GM19324 (cell line): ENCODE measurements around the gene QRICH2.
"Not testable (repeated sequence)": the region's sequence is repeated elsewhere in the genome, so short reads cannot be mapped to it uniquely, and the experiment has no call there.

Source experiments
- ATAC-seq: cut with Tn5 transposase; IDR thresholded peaks from one replicate; pipeline ENCODE4 v1.9.1; 2021; ENCODE audit warnings: mild to moderate bottlenecking, moderate library complexity; ENCODE audit not compliant: unreplicated experiment, low FRiP score

The QRICH2 gene, protein sequence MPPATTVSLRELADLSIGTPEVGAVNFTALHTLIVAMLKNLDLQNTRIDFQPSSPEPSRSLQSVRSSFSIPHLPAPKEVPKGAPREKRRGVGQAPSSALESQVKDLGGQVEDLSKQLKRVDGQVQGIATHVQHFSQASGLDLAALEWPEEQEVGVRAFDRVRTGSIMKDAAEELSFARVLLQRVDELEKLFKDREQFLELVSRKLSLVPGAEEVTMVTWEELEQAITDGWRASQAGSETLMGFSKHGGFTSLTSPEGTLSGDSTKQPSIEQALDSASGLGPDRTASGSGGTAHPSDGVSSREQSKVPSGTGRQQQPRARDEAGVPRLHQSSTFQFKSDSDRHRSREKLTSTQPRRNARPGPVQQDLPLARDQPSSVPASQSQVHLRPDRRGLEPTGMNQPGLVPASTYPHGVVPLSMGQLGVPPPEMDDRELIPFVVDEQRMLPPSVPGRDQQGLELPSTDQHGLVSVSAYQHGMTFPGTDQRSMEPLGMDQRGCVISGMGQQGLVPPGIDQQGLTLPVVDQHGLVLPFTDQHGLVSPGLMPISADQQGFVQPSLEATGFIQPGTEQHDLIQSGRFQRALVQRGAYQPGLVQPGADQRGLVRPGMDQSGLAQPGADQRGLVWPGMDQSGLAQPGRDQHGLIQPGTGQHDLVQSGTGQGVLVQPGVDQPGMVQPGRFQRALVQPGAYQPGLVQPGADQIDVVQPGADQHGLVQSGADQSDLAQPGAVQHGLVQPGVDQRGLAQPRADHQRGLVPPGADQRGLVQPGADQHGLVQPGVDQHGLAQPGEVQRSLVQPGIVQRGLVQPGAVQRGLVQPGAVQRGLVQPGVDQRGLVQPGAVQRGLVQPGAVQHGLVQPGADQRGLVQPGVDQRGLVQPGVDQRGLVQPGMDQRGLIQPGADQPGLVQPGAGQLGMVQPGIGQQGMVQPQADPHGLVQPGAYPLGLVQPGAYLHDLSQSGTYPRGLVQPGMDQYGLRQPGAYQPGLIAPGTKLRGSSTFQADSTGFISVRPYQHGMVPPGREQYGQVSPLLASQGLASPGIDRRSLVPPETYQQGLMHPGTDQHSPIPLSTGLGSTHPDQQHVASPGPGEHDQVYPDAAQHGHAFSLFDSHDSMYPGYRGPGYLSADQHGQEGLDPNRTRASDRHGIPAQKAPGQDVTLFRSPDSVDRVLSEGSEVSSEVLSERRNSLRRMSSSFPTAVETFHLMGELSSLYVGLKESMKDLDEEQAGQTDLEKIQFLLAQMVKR (N-terminal part only)

DNA sequence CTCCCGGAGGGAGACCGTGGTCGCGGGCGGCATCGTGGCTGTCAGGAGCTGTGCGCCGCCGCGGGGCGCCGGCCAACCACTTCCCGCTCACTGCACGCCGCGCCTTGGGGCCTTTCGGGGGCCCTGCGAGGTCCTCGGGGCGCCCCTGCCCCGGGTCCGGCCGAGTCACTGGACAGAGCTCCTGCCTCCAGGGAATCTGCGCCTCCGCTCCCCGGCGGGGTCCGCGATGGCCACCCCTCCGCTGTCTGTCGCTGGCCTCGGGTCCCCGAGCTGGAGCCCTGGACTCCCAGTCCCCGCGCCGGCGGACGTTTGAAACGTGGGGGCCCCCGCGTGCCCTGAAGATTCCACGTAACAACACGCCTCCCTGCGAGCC, at the start of gene QRICH2:
Gene QRICH2 (minus strand): TSS at position 311 of the 373 bp plus-strand sequence. CDS start 278 bp downstream, at position 33.
- ATAC-seq = no peak

DNA sequence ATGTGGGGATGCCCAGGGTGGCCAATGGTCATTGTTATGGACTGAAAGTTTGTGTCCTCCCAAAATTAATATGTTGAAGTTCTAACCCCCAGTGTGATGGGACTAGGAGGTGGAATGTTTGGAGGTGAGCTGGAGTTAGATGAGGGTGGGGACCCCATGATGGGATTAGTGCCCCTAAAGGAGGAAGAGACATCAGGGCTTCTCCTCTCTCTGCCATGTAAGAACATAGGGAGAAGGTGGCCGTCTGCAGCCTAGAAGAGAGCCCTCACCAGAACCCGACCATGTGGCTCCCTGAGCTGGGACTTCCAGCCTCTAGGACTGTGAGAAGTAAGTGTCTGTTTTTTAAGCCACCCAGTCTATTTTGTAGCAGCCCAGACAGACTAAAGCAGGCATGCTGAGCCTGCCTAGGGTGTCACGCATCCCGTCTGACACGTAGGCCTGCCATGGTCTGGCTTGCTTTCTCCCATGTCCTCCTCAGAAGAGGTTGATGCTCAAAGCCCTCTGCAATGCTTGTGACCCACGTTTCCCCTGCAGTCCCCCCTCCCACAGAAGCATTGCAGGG, 49.6 kb upstream of the QRICH2 start:
- no peak for ATAC-seq

DNA sequence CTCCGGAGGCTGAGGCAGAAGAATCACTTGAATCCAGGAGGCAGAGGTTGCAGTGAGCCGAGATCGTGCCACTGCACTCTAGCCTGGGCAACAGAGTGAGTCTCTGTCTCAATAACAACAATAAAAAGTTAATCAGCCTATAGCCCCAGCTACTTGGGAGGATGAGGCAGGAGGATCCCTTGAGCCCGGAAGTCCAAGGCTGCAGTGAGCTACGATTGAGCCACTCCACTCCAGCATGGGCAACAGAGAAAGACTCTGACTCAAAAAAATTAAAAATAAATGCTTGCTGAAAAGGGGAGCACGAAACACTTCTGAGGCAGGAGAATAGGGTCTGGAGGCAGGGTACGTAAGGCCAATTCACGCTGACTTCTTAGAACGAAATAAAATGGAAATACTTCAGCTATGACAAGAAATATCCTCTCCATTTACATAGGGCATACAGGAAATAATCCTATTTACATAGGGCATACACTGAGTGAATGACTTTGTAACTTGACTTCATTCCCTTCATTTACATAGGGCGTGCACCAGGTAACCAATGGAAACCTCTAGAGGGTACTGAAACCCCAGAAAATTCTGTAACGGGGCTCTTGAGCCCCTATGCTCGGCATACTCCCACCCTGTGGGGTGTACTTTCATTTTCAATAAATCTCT, 48.9 kb upstream of the QRICH2 start:
- ATAC-seq = no peak

DNA sequence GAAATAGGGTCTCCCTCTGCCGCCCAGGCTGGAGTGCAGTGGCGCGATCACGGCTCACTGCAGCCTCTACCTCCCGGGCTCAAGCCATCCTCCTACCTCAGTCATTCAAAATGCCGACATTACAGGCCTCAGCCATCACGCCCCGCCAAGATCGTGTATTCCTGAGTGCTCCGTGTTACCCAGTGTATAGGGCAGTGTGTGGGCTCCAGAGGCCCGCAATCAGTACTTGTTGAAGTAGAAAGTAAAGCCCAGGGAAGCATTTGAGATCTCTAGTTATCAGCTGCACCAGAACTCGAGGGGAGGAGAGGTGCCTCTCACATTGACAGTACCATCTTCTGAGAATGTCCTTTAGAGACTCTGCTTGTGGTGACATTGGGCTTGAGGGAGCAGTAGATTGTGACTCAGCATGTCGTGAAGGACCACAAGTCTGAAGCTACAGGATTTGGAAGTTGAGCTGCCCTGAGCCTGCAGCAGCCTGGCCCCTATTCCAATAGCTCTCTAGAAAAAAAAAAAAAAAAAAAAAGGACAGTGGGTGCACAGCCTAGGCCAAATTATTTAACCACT, 46.8 kb upstream of the QRICH2 start:
- no peak for ATAC-seq

DNA sequence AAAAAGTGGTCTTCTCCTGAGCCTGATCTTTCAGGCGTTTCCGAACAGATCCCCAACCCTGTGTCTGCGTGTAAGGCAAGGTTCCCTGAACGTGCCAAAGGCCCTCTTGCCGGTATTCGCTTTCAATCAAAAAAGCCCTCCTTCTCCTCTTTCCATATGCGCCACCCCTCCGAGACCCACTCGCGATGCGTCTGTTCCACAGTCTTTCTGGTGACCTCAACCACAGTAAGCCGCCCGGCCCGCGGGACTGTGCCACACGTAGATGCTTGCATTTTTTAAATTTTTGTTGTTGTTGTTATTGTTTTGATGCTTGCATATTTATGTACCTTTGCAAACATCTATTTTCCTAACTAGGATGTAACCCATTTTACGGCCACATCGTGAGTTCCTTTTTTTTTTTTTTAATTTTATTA, 46.2 kb upstream of the QRICH2 start:
- ATAC-seq = no peak

DNA sequence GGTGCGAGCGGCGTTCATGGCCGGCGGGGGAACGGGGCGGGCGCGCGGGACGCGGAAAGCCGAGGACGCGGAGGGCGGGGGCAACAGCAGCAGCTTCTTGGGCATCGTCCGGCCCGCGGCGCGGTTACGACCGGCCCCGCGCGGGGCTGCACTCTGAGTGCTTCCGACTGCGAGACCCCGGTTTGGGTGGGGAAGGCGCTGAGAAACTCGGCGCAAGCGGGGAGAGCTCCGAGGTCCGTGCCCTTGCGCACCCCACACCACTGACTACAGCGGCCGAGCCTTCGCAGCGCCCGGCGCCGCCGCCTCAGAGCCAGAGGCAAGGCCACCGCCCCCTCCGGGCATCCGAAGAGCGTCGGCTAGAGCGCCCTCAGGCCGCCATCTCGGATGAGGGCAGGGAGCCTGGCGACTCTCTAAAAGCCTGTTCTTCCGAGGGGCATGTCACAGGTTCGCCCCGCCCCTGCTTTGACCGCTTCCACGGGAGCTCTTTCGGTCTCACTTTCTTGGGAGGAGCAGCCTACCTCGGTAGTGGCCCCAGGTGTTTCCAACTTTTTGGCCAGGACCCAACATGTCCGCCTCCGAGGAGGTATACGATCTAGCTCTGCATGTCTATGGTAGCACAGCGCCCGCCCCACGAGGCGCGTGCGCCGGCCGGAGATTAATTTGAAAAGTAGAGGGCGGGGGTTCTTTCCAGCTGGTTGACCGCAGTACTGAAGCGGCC, 45.7 kb upstream of the QRICH2 start, which contains the start of gene PRPSAP1:
Gene PRPSAP1 (minus strand): TSS at position 318 of the 718 bp plus-strand sequence. CDS start 213 bp downstream, at position 105.
- ATAC-seq = peak; percentile 91

DNA sequence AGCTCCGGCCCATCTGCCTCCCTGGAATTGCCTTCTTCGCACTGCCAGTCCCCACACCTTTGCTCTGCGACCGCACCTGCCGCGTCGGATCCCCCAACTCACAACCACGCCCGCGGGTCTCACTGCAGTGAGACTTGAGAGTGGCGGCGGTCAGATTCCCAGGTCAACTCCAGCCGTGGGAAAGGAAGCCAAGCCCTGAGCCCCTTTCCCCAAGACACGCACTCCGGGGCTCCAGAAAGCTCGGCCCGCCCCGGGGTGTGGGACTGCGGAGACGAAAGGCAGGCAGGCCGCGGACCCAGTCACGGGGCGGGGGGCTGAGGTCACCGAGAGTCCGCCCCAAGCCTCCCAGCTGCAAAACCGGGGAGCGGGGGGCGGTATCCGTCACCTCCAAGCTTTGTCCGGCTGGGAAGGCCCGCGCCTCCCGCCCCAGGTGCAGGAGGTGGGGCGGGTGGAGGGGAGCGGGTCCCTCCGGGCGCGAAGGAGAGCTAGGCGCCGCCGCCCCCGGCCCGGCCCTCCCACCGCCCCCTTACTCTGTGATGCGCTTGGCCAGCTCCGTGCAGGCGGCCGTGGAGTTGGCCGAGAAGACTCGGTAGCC, 45.0 kb upstream of the QRICH2 start:
- ATAC-seq = peak; percentile 6

DNA sequence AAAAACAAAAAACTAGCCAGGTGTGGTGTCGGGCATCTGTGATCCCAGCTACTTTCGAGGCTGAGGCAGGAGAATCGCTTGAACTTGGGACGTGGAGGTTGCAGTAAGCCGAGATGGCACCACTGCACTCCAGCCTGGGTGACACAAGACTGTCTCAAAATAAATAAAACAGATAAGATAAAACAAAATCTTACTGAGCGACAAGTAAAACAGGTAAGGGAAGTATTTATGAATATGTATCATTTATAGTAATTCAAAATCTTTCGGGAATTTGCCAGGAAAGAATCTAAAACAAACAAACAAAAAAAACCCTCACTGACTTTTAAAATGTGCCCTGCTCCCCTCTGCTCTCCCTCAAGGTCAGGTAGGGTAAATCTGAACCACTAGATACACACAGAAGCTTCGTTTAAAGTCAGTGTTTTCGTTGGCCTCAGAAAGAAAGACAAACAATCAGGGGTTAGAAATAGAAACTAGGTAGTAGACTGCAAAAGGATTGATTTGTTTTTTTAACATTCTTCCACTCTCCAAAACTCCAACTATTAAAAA, 43.5 kb upstream of the QRICH2 start:
- ATAC-seq = no peak

DNA sequence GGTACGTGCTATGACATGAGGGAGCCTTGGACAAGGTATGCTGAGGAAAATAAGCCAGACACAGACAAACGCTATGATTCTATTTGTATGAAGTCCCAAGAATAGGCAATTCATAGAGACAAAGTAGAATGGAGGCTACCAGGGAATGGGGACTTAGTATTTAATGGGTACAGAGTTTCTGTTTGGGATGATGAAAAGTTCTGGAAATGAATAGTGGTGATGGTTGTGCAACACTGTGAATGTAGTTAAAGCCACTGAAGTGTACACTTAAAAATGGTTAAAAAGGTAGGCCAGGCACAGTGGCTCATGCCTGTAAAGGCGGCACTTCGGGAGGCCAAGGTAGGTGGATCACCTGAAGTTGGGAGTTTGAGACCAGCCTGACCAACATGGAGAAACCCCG, 42.4 kb upstream of the QRICH2 start:
- no peak for ATAC-seq

DNA sequence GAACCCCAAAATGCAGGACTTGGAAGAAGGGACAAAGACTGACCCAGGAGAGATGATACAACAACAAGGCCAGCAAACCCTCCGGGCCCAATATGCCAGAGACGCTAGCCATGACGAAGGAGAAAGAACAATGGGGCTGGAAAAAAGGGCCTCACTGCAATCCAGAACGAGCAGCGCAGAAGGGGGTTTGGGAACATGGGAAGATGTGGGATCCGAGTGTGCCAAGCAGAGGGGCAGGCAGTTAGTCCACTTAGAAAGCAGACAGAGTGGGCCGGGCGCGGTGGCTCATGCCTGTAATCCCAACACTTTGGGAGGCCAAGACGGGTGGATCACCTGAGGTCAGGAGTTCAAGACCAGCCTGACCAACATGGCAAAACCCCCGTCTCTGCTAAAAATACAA, 38.9 kb upstream of the QRICH2 start:
- not testable (repeated sequence) for ATAC-seq

DNA sequence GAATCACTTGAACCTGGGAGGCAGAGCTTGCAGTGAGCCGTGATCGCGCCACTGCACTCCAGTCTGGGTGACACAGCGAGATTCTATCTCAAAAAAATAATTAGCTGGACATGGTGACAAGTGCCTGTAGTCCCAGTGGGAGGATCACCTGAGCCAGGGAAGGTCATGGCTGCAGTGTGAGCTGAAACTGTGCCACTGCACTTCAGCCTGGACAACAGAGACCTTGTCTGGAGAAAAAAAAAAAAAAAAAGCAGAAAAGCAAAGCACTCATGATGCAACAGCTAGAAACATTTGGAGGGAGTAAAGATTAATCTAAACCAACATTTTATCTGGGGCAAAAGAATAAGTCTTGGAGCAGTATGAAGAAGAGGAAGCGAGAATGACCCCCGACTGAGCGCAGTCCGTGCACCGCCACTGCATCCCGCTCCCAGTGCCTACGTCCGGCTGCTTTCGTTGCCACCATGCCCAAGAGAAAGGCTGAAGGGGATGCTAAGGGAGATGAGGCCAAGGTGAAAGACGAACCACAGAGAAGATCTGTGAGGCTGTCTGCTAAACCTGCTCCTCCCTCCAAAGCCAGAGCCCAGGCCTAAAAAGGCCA, 37.4 kb upstream of the QRICH2 start:
- ATAC-seq = no peak

DNA sequence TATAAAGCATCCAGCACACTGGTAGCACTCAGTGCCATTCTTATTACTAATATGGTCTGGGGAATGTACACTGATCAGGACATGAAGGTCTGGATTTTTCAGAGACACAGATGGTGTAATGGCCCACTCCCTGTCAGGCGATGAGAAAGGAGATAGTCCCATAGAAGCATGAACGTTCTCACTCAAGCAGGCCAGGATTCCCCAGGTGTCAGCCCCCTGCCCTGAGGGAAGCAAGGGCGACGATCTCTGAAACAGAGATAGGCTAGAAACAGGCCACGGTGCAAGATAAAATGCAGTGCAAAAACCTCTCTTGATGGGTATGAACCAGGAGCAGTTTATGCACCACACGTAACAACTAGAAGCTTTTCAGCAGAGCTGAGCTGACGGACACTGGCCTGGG, 35.0 kb upstream of the QRICH2 start:
- no peak for ATAC-seq

DNA sequence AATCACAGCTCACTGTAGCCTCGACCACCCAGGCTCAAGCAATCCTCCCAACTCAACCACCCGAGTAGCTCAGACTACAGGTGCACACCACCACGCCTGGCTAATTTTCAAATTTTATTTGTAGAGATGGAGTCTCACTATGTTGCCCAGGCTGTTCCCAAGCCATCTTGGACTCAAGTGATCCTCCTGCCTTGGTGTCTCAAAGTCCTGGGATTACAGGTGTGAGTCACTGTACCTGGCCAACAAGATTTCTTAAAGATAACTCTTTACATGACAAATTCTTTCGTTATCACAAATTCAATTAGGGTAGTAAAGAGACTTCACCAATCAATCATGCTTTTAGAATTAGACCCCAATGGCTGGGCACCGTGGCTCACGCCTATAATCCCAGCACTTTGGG, 33.2 kb upstream of the QRICH2 start:
- ATAC-seq = no peak

DNA sequence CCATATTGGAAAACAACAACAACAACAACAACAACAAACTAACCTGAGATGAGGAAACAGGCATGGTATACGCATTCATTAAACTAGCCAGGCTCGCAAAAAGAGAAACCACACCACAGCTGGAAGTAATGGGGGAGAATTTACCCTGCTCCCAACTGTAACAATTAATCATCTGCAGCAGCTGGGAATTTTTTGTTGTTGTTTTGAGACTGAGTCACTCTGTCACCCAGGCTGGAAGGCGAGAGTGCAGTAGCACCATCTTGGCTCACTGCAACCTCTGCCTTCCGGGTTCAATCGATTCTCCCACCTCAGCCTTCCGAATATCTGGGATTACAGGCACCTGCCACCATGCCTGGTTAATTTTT, 29.3 kb upstream of the QRICH2 start:
- ATAC-seq = no peak

DNA sequence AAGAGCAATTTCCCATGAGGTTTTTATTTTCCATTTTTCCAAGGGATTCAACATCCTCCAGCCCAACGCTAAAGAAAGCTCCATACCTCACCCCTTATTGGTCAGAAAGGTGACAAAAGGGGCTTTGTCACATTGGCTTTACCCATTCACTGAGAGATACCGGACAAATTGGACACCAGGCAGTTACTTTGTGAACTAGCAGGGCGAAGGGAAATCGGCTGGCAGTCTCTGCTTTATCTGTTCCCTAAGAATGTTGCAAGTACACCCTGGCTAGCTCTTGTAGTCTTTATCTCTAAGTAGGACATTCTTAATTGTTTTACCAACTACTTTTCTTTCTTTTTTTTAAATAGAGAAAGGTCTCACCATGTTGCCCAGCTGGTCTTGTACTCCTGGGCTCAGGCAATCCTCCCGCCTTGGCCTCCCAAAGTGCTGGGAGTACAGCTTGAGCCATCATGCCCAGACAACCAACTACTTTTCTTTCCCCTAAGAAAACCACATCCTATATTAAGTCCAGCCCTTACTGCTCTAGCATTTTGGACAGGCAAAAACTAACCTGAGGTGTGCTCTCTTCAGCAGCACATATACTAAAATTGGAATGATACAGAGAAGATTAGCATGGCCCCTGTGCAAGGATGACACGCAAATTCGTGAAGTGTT, 28.8 kb upstream of the QRICH2 start:
- ATAC-seq = no peak

DNA sequence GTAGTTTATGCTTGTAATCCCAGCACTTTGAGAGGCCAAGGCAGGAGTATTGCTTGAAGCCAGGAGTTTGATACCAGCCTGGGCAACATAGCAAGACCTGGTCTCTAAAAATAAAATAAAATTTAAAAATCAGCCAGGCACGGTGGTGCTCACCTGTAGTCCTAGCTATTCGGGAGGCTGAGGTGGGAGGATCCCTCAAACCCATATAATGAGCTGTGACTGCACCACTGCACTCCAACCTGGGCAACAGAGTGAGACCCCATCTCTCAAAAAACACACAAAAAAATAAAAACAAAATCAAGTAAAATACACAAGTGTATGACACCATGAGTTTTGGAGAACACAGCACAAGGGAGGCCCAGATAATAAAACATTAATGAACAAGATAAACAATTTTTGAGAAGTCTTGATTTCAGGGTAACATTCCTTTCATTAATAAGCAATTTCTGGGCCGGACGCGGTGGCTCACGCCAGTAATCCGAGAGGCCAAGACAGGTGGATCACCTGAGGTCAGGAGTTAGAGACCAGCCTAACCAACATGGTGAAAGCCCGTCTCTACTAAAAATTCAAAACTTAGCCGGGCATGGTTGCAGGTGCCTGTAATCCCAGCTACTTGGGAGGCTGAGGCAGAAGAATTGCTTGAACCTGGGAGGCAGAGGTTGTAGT, 27.8 kb upstream of the QRICH2 start:
- ATAC-seq = no peak
